NCI-H2227 (cell line): Measurements from ENCODE around the gene RHBDF2.
"Not testable (repeated sequence)": the region's sequence is repeated elsewhere in the genome, so short reads cannot be mapped to it uniquely, and the experiment has no call there.

Source experiments
- DNase-seq: peaks from one replicate; lab custom pipeline; 2025; ENCODE audit not compliant: unreplicated experiment; lab: John Stamatoyannopoulos, UW

Gene RHBDF2

DNA sequence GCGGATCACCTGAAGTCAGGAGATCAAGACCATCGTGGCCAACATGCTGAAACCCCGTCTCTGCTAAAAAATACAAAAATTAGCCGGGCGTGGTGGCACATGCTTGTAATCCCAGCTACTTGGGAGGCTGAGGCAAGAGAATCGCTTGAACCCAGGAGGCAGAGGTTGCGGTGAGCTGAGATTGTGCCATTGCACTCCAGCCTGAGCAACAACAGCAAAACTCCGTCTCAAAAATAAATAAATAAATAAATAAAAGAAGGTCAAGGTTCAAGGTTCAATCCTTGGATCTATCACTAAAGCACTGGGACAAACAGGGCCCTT, 24.2 kb upstream of the RHBDF2 start:
- not testable (repeated sequence) for DNase-seq

DNA sequence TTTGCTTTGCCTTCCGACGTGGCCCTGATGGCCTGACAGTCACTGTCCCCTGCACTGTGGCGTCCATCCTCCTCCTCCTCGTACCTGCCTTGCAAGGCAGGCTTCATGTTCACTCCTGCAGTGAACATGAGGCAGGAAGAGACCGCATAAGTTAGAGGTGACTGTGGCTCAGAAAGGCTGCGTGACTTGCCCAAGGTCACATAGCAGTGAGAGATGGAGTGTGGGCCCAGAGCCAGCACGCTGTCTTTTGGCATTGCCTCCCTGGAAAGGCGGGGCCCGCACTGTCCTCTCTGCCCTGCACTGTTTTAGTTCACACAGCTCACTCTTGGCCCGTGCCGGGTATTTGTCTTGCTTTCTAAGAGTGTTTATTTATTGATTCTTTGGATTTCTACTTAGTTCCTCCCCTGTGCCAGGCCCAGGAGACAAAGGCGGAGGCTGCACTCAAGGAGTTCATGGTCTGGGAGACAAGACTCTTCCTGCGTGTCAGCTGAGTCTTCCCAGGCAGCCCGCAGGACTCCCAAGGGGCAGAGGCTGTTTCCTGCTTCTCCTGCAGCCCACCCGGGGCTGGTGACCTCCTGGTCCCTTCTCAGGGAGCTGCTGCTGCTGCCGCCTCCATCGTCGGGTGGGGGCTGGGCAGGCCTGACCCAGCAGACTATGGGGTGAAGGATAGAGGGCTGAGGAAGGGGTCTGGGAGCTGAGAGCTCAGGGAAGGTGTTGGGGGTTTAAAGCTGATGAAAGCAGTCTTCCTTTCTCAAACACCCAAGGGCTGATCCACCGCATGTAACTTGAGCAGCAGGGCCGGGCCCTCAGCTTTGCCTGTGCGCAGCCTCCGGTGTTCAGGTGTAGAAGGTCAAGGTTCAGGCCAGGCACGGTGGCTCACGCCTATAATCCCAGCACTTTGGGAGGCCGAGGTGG, 23.6 kb upstream of the RHBDF2 start:
- DNase-seq, result no peak

DNA sequence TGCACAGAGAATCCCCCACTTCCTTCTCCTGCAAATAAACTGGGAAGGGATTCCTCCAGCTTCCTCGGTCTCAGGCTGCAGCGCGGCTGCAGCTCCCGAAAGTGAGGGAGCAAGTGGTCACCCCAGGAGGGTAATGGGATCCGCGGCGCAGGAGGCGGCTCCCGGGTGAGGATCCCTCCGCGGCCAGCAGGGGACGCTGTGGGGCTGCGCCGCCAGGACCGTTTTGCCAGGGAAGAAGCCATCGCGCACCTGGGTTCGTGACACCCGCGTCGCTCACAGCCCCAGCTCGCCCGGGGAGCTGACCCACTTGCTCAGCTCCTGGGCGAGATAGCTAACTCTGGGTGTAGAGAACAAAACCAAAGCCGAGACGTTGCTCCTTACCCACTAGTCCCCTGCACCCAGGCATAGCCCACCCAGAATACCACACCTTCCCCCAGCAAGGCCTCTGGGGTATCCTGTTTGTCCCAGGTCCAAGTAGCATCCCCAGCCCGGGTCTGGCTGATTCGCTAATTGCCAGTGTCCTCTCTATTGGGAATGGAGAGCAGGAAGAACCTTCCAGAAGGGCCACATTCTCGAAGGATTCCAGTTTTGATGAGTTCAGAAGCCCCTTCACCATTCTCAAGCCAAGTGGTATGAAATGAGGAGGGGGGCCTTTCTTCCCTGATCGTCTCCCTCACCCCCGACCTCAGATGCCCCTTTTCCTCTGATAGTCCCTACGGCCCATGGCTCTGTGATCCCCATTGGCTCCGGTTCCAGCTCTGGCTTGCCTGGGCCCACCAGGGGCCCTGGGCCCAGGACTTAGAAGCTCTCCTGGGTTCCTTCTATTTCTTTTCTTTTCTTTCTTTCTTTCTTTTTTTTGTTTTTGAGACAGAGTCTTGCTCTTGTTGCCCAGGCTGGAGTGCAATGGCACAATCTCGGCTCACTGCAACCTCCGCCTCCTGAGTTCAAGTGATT, 22.1 kb upstream of the RHBDF2 start:
- DNase-seq, result peak; percentile 59

DNA sequence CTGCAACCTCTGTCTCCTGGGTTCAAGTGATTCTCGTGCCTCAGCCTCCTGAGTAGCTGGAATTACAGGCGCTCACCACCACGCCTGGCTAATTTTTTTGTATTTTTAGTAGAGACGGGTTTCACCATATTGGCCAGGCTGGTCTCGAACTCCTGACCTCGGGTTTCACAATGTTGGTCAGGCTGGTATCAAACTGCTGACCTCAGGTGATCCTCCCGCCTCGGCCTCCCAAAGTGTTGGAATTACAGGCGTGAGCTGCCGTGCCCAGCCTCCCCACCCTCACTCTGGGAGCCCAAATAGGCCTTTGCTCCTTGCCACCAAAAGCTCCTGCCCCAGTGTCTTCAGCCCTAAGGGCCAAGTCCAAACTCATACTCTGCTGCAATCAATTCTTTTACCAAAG, 20.5 kb upstream of the RHBDF2 start:
- DNase-seq, result not testable (repeated sequence)

DNA sequence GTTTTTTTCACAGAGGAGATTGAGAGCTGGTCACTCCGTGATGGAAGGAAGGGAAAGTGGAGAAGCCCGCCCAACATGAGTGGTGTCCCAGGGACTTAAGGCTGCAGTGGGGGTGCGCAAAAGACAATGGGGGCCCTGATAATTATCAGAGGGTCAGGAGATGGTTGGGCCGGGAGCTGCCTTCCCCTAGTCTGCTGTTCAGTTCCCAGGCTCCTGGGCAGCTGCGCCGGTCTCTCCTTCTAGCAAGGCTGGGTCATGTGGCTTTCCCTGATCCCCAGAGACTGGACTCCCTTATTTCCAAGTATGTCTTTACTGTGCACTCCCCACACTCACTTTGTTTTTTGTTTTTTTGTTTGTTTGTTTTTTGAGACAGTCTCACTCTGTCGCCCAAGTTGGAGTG, 20.0 kb upstream of the RHBDF2 start:
- DNase-seq, result no peak

DNA sequence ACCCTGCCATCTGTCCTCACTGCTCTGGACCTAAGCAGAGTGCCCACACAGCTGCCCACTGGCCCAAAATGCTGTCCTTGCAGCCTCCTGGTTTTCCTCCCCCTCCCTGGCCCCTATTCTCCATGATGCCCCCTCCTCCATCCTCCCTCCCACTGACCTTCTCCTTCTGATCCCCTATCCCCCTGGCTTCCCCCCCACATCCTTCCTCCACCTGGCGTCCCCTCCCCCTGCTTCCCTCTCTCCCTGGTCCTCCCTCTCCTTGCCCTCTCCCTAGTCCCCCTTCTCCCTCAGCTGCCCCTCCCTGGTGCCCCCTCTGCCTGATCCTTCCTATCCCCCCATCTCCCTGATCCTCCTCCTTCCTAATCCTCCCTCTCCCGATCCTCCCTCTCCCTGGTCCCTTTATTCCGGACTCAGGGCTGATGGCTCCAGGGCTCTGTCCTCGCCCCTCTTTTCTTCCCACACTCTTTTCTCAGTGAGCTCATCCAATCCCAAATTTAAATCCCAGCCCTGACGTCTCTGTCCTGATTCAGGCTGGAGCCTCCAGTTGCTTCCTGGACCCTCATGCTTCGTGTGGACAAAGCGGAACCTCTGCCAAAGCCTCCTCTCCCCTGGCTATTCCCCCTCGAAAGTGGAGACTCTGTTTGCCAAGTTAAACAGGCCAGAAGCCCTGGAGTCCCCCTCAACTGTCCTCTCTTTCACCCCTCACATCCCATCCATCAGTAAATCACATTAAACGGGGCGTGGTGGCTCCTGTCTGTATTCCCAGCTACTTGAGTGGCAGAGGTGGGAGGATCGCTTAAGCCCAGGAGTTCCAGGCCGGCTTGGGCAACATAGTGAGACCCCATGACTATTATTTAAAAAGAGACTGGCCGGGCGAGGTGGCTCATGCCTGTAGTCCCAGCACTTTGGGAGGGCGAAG, 18.1 kb upstream of the RHBDF2 start:
- DNase-seq, result no peak

DNA sequence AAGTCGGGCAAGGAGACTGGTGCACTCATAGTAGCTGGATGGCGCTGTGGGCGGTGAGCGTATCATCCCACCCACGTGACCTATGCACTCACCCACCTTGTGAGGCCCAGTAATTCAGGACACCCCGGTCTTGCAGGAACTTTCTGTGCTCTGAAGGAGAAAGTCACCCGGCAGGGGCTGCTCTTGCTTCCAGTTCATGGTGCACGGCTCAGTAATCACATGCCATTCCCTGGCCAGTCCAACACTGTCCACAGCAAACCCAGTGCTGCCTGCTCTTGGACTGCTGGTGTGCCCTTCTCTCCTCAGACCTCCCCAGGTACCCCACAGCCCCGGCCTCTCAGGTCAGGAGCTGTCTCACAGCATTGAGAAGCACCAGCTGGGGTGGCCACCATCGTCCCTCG, 16.4 kb upstream of the RHBDF2 start:
- no peak for DNase-seq

DNA sequence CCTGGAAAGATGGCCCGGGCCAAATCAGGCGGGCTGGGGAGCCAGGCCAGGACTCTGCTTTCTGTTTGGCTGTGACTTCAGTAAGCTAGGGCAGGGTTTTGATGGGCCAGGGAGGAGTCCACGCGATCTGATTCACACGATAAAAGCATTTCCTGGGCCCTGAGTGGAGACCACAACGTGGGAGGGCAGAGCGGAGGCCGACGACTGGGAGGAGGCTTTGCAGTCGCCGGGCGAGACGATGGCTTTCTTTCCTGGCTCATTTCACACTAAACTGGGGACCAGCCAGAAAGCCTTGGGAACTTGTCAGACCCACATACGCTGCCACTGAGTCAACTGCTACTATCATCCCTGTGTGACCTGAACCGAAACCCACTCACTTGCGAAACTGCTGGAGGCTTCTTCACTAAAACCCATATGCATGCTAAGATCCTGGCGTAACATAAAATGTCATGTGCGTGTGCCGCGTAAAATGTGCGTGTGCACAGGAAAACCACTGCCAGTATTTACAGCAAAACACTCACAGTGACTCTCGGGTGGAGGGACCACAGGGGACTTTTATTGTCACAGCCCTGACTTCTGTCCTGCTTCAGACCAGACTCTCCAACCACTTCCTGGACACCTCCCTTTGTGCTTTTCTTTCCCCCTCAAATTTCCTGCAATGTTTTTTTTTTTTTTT, 14.2 kb upstream of the RHBDF2 start:
- DNase-seq, result no peak

DNA sequence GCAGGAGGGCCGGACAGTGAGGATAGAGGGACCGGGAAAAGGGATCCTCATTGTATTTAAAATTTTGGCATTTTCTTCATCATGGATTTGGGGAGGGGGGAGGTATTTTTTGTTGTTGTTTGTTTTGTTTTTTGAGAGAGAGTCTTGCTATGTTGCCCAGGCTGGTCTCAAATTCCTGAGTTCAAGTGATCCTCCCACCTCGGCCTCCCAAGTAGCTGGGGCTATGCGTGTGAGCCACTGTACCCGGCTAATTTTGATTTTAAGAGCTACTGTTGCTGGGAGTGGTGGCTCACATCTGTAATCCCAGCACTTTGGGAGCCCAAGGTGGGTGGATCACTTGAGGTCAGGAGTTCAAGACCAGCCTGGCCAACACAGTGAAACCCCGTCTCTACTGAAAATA, 13.1 kb upstream of the RHBDF2 start:
- DNase-seq, result not testable (repeated sequence)

DNA sequence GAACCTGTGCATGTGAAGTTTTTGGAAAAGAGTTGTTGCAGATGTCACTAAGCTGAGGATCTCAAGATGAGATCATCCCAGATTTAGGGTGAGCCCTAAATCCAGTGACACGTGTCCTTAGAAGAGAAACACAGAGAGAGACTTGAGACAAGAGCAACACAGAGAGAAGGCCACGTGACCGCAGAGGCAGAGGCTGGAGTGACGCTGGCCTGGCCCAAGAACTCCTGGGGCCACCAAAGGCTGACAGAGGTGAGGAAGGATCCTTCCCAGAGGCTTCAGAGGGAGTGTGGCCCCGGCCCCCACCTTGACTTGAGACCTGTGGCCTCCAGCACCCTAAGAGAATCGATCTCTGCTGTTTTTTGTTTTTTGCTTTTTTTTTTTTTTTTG, 12.1 kb upstream of the RHBDF2 start:
- DNase-seq, result no peak

DNA sequence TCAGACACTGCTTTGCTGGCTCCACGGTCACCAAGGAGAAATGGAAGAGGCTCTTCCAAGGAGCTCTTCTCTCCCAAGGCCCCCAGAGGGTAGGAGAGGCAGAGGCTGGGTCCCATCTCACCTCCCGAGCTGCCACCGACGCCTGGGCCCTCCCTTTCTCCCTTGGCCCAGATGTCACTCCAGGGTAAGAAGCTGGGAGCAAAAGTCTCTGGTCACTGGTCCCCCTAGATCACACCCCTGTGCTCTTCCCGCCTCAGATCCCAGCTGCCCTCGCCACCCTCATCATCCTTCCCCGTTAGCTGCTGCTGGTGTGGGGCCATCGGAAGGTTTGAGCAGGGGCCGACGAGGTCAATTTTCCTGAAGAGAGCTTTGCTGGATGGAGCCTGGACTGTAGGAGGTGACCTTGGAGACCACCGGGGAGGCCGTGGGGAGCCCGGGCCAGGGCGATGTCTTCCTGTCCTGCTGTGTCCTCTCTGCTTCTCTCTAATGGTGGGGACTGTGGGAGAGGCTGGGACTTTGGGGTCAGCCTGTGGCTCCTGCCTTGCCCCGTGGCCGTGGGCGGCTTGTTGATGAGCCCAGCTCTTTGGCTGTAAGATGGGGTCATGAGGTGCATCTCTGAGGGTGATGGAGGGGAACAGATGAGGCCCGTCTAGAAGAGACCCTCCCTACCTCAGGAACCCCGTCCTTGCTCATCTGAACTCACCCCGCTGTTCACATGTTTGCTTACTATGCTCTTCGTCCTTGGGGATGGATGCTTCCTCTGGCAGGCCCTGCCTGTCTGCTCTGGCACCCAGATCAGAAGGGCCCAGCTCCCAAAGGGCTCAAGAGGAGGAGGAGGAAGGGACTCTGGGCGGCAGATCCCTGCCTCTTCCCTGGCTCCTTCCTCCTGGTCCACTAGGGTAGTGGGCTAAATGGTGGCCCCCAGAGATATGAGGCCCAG, 11.4 kb upstream of the RHBDF2 start:
- no peak for DNase-seq

DNA sequence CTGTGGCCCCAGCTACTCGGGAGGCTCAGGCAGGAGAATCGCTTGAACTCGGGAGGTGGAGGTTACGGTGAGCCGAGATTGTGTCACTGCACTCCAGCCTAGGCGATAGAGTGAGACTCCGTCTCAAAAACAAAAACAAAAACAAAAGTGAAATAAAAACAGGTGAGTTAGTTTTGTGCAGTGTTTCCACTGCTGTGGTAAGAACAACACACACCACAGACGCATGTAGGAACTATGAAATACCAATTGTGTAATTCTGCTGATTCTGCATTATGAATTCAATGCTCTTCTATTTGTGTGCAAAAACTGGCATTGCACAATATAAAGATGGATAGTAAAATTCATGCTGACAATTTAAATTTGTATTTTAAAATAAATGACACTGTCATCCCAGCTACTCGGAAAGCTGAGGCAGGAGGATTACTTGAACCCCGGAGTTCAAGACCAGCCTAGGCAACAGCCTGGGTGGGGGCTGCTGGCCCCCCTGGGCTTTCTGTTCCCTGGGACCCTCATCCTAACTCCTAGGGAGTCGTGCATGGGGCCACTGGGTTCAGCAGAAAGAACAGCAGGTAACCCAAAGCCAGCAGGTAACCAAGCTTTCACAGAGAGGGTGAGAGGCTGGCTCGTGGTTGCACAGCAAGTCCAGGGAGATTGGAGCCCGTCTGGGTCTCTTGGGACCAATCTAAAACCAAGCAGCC, 10.6 kb upstream of the RHBDF2 start:
- DNase-seq, result no peak

DNA sequence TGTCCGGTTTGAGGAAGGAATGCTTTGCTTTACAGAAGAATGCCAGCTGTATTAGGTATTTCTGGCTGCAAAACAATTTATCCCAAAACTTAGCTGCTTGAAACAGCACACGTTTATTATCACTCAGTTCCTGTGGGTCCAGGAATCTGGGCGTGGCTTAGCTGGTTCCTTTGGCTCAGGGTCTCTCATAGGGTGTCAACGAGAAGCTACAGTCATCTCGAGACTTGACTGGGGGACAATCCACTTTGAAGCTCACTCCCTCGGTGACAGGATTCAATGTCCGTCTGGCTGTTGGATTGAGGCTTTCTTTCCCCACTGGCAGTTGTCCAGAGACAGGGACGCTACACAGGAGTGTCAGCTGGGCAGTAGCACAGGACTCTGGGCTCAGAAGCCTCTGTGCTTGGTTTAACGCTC, 9.6 kb upstream of the RHBDF2 start:
- DNase-seq, result no peak

DNA sequence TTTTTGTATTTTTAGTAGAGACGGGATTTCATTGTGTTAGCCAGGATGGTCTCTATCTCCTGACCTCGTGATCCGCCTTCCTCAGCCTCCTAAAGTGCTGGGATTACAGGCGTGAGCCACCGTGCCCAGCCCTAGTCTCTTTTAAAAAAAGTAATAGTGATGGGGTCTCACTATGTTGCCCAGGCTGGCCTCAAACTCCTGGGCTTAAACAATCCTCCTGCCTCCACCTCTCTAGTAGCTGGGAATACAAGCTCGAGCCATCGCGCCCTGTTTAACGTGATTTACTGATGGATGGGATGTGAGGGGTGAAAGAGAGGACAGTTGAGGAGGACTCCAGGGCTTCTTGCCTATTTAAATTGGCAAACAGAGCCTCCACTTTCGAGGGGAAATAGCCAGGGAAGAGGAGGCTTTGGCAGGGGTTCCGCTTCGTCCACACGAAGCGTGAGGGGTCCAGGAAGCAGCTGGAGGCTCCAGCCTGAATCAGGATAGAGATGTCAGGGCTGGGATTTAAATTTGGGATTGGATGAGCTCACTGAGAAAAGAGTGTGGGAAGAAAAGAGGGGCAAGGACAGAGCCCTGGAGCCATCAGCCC, 7.3 kb upstream of the RHBDF2 start:
- DNase-seq, result not testable (repeated sequence)

DNA sequence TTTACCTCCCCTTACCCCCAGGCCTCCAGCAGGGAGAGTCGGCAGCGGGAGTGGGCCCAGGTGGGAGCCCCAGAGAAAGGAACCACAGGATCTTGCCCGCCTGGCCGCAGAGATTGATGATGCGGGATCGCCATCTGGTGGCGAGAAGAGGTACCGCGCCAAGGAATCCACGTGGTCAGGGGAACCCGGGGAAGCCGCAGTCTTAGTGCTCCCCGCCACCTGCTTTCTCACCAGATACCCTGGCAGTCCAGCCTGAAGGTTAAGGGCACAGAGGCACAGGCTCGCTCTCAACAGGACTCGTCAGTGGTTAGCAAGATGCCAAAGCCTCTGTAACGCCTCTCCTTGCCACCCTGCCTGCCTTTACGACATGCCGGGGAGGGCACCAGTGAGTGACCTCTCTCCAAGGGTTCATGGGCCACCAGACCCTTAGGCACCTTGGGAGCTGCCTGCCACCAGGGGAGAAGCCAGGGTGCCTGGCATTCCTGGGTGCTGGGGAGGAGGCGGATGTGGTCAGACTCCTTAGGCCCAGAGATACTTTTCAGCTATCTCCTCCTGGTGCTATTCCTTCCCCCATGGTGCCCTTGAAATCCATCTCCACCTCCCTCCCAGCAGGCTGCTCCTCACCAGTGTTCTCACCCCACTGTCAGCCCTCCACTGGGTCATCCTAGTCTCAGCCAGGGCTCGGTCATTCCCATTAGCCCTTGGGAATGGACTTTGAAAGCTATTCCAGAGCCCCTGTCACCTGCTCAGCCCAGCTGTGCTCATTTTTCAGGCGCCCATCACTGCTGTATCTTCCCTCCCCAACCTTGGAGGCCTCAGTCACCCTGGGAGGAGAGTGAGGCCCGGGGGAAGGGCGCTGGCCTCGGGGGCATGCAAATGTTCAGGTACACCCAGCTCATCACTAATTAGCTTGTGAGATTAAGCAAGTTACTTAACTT, 5.5 kb upstream of the RHBDF2 start:
- DNase-seq, result peak; percentile 87

DNA sequence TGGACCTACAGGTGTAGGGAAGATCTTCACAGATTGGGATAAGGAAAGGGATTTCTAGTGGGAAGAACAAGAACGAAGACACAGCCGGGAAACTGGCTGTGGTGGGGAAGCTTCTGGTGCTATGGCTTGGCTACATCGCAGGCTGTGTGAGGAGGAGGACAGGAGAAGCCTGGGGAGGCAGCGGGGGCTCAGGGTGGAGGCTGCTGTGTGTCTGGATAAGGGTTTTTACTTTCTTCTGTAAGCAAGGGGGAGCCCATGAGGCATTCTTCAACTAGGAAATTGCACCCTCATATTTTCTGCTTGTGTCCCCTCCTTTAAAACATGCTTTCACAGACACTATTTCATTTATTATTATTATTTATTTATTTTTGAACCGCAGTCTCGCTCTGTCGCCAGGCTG, 2.9 kb upstream of the RHBDF2 start:
- no peak for DNase-seq
